A673 (cell line): ENCODE results near the gene UBP1.

Experiments used
- EZH2 ChIP-seq: fragments of 200-600 bp; sonication (generic); IDR thresholded peaks from 2 replicates; pipeline ENCODE4 v1.6.1; 2017; ENCODE audit warnings: borderline replicate concordance, low read depth, mild to moderate bottlenecking, mixed read lengths, antibody characterized with exemption, low read length; ENCODE audit not compliant: poor library complexity, severe bottlenecking
- TF ChIP-seq, protein P1 (sequence below): fragments of 300-800, 200-600 bp; sonication (generic); conservative IDR thresholded peaks from 2 replicates; pipeline ENCODE4 v1.5.1; 2017; ENCODE audit warnings: low read depth, mild to moderate bottlenecking, antibody characterized with exemption, low read length, moderate library complexity, mixed read lengths

DNA sequence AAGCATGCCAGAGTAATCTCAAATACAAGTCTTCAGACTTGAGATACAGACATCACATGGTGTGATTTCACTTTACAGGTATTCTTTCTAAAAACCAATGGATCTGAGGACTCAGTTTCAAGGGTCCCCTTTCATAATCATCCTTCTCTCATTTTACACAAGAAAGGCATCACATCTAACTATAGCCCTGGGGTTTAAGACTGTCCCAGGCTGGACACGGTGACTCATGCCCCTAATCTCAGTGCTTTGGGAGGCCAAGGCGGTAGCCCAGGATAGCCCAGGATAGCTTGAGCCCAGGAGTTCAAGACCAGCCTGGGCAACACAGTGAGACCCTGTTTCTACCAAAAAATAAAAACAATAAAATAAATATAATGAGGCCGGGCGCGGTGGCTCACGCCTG is 36.4 kb downstream of the UBP1 start:
- no peak for TF ChIP-seq EZH2
- TF ChIP-seq, protein P1, sequence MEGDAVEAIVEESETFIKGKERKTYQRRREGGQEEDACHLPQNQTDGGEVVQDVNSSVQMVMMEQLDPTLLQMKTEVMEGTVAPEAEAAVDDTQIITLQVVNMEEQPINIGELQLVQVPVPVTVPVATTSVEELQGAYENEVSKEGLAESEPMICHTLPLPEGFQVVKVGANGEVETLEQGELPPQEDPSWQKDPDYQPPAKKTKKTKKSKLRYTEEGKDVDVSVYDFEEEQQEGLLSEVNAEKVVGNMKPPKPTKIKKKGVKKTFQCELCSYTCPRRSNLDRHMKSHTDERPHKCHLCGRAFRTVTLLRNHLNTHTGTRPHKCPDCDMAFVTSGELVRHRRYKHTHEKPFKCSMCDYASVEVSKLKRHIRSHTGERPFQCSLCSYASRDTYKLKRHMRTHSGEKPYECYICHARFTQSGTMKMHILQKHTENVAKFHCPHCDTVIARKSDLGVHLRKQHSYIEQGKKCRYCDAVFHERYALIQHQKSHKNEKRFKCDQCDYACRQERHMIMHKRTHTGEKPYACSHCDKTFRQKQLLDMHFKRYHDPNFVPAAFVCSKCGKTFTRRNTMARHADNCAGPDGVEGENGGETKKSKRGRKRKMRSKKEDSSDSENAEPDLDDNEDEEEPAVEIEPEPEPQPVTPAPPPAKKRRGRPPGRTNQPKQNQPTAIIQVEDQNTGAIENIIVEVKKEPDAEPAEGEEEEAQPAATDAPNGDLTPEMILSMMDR = no peak
